GM10847 (cell line): ENCODE data around the gene SLC44A1.

ENCODE experiments used
- POLR2A ChIP-seq: IDR thresholded peaks from 2 replicates; pipeline ENCODE4 v1.6.1; 2011; ENCODE audit not compliant: insufficient read length; ENCODE audit errors: extremely low read depth

Gene SLC44A1

DNA sequence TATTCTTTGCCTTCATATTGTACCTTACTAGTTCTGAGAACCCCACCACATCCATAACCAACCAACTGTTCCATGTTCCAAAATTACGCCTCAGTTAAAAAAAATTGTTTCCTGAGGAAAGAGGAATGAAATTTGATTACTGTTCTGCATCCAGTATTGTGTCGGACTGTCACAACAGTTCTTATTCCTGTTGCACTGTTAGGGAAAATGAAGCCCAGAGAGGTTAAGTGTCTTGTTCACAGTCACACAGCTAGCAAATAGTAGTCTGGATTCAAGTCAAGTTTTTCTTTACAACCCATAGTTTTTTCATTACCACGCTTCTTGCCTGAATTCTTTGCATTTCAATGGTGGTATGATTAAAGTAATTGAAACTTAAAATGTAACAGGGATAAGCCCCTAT, 207.7 kb downstream of the SLC44A1 start:
- no peak for TF ChIP-seq POLR2A

- no peak for TF ChIP-seq POLR2A
These were observed 211.5 kb downstream of the SLC44A1 start for GRCh38 chr9:105455836-105456475.

- no peak for TF ChIP-seq POLR2A
These were observed 213.3 kb downstream of the SLC44A1 start for GRCh38 chr9:105457560-105458294.

DNA sequence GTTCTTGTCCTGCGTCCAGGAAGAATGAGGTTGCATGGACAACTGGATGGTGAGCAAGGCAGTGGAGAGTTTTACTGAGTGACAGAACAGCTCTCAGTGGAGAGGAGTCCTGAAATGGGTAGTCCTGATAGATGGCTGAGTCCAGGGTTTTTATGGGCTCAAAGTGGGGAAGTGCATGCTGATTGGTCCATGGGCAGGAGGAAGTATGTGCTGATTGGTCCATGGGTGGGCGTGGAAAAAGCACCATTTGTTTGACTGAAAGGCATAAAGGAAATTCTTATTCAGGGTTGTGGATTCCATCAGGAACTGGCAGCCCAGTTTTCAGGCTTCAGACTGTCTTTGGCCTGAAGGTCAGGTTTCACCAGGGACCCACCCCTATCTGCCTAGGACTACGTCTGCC, 214.0 kb downstream of the SLC44A1 start:
- TF ChIP-seq POLR2A, result no peak

- TF ChIP-seq POLR2A, result no peak
These were observed 214.9 kb downstream of the SLC44A1 start for GRCh38 chr9:105459336-105459735.

DNA sequence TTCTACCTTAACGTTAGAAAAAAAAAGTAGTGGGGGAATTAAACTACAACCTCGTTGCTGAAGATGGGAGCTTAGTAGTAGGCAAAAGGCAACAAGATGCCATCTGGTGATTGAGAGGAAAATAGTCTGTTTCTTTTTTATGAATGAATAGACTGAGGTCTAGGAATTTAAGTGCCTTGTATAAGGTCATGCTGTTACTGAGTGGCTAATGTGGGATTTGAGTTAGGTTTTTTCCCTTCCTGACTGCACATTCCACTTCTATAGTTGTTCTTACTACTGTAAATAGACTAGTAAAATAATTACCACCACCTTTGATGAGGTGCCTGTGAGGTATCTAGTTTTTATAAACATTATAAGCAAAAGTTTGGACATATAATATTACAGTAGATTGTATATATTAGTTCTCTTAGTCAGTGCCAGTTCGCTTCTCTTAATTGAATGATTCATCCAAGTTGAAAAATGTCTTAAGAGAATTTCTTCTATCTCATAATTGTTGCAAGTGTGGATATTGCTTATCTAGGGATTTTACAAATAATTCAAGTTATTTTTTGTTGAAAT, 222.5 kb downstream of the SLC44A1 start:
- no peak for TF ChIP-seq POLR2A

DNA sequence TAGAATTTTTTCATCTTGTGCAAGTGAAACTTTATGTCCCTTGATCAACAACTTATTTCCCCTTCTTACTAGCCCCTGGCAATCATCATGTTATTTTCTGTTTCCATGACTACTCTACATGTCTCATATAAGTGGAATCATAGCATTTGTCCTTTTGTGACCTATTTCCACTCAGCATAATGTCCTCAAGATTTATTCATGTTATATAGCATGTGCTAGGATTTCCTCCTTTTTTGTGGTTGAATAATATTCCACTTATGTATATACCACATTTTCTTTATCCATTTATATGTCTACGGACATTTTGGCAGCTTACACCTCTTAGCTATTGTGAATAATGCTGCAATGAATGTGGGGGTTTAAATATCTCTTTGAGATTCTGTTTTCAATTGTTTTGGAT, 224.4 kb downstream of the SLC44A1 start:
- TF ChIP-seq POLR2A, result no peak

GRCh38 chr9:105473221-105473620, 228.8 kb downstream of the SLC44A1 start:
- no peak for TF ChIP-seq POLR2A

DNA sequence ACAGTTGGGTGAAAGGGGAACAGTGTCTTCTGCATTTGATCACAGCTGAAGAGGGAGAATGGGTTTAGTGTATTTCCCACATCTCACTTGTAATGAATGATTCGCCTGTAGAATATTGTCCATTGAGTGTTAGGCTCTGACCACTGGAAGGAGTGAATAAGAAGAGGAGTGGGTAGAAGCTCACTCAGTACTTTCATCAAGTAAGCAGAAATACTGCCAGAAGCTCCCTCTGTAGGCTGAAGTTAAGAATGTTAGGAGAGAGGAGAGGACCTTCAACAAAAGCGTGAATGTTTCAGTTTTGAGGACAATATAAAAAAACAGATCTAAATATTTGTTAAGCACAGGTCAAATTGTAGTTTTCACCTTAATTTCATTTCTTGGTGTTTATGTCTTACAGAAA, 230.9 kb downstream of the SLC44A1 start:
- TF ChIP-seq POLR2A, result no peak

DNA sequence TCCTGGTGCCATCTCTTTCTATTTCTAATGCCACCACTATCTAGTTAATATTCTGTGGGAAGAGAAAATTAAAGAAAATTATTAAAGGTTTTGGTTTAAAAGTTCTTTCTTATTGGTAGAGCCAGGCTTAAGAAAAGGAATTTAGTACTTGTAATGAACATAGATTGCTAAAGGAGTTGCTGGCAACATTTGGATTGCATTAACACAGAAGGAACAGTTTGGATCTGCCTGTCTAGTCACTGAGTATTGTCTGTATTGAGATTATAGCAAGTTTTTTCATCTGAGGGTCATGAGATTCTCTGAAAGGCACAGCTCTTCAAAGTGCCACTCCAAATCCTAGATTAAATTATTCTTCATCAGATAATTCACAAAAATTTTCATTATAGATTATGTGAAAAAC, 235.4 kb downstream of the SLC44A1 start:
- no peak for TF ChIP-seq POLR2A

DNA sequence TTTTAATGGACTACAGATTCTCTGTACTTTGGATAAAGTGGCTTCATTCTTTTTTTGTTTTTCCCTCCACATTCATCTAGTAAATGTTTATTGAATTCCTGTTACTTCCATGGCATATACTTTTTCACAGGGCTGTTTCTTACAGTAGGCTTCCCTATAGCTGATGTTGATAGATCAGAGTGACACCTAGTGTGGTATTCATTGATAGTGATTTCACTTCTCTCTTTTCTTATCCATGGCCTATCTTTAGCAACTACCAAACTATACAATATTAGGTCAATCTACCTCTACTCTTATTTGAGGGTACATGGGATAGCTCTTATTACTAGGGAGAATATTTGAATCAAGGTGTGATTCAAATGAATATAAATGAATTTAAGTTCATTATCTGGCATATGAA, 239.2 kb downstream of the SLC44A1 start:
- no peak for TF ChIP-seq POLR2A

GRCh38 chr9:105484226-105484625, 239.8 kb downstream of the SLC44A1 start:
- TF ChIP-seq POLR2A, result no peak

- no peak for TF ChIP-seq POLR2A
These were observed 240.7 kb downstream of the SLC44A1 start for GRCh38 chr9:105485131-105485530.
